Mesothelial cell of epicardium (in vitro differentiated cells): ENCODE measurements around the gene HEYL. TPM values are rescaled to one million over a fixed set of nuclear protein-coding genes. Genes with fewer than 3 reads are reported as not detected.
A peak's percentile ranks its signal among the peaks of the same experiment; 100 is the strongest.

Source experiments
- DNase-seq, 2 experiments: peaks; one replicate each; pipeline ENCODE4 v3.0.0; 2021; ENCODE audit warnings: low spot score in 2 of 2; ENCODE audit not compliant: unreplicated experiment in 2 of 2
- H3K27ac Mint-ChIP-seq: 2 replicates; pipeline ENCODE4 v1.8.0; 2021; ENCODE audit warnings: mixed read lengths
- H3K27me3 Mint-ChIP-seq: 2 replicates; pipeline ENCODE4 v1.8.0; 2021; ENCODE audit warnings: low read depth, mixed read lengths
- H3K36me3 Mint-ChIP-seq: 2 replicates; pipeline ENCODE4 v1.8.0; 2021; ENCODE audit warnings: mixed read lengths
- H3K4me1 Mint-ChIP-seq: 2 replicates; pipeline ENCODE4 v1.8.0; 2021; ENCODE audit warnings: mixed read lengths
- H3K4me3 Mint-ChIP-seq: 2 replicates; pipeline ENCODE4 v1.8.0; 2021; ENCODE audit warnings: mild to moderate bottlenecking, moderate library complexity, mixed read lengths
- H3K9me3 Mint-ChIP-seq: 2 replicates; pipeline ENCODE4 v1.8.0; 2021; ENCODE audit warnings: mixed read lengths
- CTCF ChIP-seq: fragments of 200-600 bp; sonication (generic); IDR thresholded peaks from one replicate; pipeline ENCODE4 v1.5.0; 2021; ENCODE audit warnings: antibody characterized with exemption; ENCODE audit not compliant: unreplicated experiment
- total RNA-seq: library from RNA; stranded (reverse); gene quantifications from 3 replicates; pipeline ENCODE4 v1.2.1, GENCODE V29; 2021

HEYL gene
- total RNA-seq, 1 donor from 2014 or later, result 5.6 TPM

- DNase-seq, result no peak
- Mint-ChIP-seq H3K36me3 (peaks cover 2% of the 10 kb centered on the region), H3K4me1 (peaks cover 10% of the 10 kb centered on the region), H3K4me3 (no peak overlapping the region), H3K27me3 (peaks cover 82% of the 10 kb centered on the region), H3K9me3 (no peaks in the 10 kb centered on the region), H3K27ac (no peak overlapping the region)
- TF ChIP-seq CTCF, result no peak
Observed at GRCh38 chr1:39679821-39680220, 40.4 kb upstream of the HEYL start.

GRCh38 chr1:39678889-39679288 is 39.4 kb upstream of the HEYL start:
- Mint-ChIP-seq H3K27ac (peak overlapping the region; percentile 47), H3K36me3 (peaks cover 2% of the 10 kb centered on the region), H3K27me3 (peaks cover 83% of the 10 kb centered on the region), H3K4me1 (peaks cover 10% of the 10 kb centered on the region), H3K4me3 (no peak overlapping the region), H3K9me3 (no peaks in the 10 kb centered on the region)
- DNase-seq, result no peak
- no peak for TF ChIP-seq CTCF

- TF ChIP-seq CTCF, result no peak
- Mint-ChIP-seq H3K27me3 (peaks cover 83% of the 10 kb centered on the region), H3K4me3 (no peak overlapping the region), H3K4me1 (peaks cover 10% of the 10 kb centered on the region), H3K9me3 (no peaks in the 10 kb centered on the region), H3K27ac (no peak overlapping the region), H3K36me3 (no peaks in the 10 kb centered on the region)
- DNase-seq, result no peak
Observed at GRCh38 chr1:39677645-39678044, 38.2 kb upstream of the HEYL start.

- DNase-seq, result no peak
- Mint-ChIP-seq H3K27ac (no peak overlapping the region), H3K4me1 (peaks cover 11% of the 10 kb centered on the region), H3K36me3 (no peaks in the 10 kb centered on the region), H3K4me3 (no peak overlapping the region), H3K9me3 (no peaks in the 10 kb centered on the region), H3K27me3 (peaks cover 83% of the 10 kb centered on the region)
- no peak for TF ChIP-seq CTCF
Observed at GRCh38 chr1:39676948-39677548, 37.6 kb upstream of the HEYL start.

- H3K4me1 Mint-ChIP-seq, result peaks cover 11% of the 10 kb centered on the region
- H3K9me3 Mint-ChIP-seq, result no peaks in the 10 kb centered on the region
- H3K4me3 Mint-ChIP-seq, result no peak overlapping the region
- no peaks in the 10 kb centered on the region for H3K36me3 Mint-ChIP-seq
- H3K27ac Mint-ChIP-seq, result no peak overlapping the region
- no peak for TF ChIP-seq CTCF
- H3K27me3 Mint-ChIP-seq, result peaks cover 81% of the 10 kb centered on the region
- no peak for DNase-seq
Observed at GRCh38 chr1:39675220-39675619, 35.8 kb upstream of the HEYL start.

GRCh38 chr1:39673215-39673614 is 33.8 kb upstream of the HEYL start:
- H3K27me3 Mint-ChIP-seq, result peaks cover 84% of the 10 kb centered on the region
- no peaks in the 10 kb centered on the region for H3K36me3 Mint-ChIP-seq
- no peaks in the 10 kb centered on the region for H3K9me3 Mint-ChIP-seq
- no peak overlapping the region for H3K4me3 Mint-ChIP-seq
- TF ChIP-seq CTCF, result no peak
- no peak overlapping the region for H3K27ac Mint-ChIP-seq
- DNase-seq, result no peak
- H3K4me1 Mint-ChIP-seq, result peaks cover 2% of the 10 kb centered on the region
